HG02943 (cell line): Measurements from ENCODE around the gene CHST7.
A peak's percentile ranks its signal among the peaks of the same experiment; 100 is the strongest.
"Not testable (repeated sequence)": the region's sequence is repeated elsewhere in the genome, so short reads cannot be mapped to it uniquely, and the experiment has no call there.

Experiments
- ATAC-seq: cut with Tn5 transposase; IDR thresholded peaks from one replicate; pipeline ENCODE4 v1.9.1; 2021; ENCODE audit warnings: mild to moderate bottlenecking, low read depth, moderate library complexity; ENCODE audit not compliant: unreplicated experiment

The CHST7 gene, protein sequence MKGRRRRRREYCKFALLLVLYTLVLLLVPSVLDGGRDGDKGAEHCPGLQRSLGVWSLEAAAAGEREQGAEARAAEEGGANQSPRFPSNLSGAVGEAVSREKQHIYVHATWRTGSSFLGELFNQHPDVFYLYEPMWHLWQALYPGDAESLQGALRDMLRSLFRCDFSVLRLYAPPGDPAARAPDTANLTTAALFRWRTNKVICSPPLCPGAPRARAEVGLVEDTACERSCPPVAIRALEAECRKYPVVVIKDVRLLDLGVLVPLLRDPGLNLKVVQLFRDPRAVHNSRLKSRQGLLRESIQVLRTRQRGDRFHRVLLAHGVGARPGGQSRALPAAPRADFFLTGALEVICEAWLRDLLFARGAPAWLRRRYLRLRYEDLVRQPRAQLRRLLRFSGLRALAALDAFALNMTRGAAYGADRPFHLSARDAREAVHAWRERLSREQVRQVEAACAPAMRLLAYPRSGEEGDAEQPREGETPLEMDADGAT

DNA sequence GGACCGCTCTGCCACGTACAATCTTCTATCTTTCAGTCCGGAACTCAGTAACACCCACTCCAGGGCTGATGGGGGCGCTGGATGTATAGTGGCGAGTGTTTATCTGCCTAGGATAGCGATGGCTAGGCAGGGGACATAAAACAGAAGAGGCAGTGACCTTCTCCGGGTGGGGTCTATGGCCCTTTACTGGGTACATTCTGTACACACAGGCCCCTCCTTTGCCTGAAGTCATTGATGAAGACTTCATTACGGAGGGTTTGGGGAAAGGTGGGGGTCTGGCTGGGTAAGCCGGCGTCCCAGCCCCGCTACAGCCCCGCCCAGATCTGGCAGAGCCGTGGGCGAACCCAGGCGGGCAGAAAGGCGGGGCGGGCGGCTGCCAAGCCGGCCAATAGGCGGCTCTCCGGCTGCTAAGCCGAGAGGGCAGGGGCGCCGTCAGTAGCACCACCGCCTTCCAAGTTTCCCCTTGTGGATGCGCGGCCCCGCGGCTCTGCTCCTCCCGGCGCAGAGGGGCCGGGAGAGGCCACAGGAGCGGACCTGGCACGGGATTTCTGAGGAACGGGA is at the start of gene CHST7:
Gene CHST7 (plus strand): TSS at position 435 of the 561 bp plus-strand sequence. CDS start 167 bp downstream, outside the sequence.
- ATAC-seq = peak; percentile 44

DNA sequence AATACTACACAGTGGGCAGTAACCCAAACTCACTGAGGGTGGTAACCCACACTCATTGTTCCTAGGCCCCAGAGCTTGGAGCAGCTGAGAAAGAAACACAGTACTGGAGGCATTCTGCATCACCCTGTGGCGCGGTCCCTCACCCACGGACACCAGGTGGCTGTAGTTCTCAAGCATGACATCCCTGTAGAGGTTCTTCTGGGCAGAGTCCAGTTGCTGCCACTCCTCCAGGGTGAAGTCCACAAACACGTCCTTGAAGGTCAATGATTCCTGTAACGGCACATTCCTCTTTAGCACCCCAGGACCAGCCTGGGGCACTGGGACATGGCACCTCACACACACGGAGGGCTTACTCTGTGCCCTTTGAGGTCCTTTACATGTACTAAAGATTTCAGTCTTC is 44.9 kb upstream of the CHST7 start:
- ATAC-seq = not testable (repeated sequence)

DNA sequence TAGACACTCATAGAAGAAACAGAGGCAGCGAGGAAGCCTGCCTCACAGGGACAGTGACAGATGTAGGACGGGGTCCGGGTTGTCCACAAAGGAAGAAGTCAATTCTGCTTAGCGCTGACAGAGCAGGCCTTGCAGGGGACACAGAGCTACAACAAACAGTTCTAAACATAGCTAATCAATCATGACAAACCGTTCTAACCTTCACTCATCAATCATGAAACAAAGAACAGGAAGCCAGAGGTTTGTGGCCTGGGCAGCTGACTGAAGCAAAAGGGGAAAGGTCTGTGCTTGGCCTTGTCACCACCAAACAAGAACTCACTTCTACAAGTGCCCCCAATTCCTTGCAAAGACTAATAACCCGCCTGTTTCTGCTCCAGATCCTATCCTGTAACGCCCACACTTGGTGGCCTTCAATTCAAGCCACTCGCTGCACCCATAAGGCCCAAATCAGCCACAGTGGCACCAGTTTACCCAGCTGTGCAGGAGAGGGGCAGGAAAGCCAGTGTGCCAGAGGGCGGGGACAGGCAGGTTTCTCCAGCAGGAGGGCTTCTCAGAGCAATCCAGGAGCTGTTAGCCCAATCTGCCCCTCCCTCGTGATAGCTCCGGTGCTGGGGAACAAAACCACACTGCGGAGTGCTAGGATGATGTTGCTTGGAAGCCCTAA is 43.7 kb upstream of the CHST7 start:
- ATAC-seq = not testable (repeated sequence)

DNA sequence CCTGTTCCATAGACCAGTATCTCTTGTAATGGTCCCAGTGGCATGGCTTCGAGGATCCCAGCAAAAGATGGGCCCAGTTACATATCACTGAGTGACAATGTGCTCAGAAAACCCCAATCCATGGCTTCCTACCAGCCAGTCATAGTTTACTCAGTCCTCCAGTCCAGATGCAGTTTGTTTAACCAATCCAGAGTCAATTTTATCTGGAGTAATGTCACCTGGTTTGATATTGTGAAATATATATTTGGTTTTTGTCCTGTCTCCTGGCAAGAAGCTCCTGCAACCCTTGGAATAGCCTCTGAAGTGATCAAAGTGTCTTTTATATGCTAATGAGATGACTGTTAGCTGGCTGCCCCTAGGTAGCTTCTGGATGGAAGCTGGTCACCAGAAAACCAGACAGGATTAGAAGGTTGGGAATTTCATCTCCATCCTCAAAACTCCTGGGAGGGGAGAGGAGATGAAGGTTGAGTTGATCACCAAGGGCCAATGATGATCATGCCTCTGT is 43.1 kb upstream of the CHST7 start:
- not testable (repeated sequence) for ATAC-seq

DNA sequence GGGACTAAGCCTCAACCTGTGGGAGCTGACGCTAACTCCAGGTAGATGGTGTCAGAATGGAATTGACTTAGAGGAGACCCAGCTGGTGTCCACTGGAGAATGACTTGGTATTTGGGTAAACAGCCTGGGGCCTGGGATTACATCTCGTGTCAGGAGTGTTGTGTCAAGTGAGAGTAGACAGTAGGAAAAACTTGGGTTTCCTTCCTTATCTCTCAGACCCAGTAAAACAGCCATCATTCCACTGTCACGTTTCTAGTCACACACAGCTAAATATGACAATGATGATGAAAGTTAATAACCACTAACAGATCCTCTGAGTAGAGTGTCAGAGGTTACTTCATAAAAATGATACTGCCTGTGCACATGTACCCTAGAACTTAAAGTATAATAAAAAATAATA is 42.1 kb upstream of the CHST7 start:
- ATAC-seq = no peak

DNA sequence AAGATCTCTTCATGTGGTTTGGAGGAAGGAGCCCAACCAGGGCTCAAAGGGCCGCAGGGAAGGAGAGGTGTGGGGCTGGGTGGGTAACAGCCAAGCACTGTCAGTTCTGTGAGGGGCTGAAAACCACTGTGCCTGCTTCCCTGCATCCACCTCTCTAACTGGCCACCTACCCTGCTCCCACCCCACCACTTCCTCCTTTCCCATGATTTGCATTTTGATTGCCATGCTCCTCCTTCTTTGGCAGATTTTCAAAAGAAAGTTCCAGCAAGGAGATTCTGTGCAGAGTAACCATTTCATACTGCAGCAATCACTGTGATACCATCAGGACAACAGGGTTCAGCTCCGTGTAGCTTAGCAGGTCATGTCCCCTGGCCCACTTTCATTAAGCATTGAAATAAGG is 30.1 kb upstream of the CHST7 start:
- ATAC-seq = no peak

DNA sequence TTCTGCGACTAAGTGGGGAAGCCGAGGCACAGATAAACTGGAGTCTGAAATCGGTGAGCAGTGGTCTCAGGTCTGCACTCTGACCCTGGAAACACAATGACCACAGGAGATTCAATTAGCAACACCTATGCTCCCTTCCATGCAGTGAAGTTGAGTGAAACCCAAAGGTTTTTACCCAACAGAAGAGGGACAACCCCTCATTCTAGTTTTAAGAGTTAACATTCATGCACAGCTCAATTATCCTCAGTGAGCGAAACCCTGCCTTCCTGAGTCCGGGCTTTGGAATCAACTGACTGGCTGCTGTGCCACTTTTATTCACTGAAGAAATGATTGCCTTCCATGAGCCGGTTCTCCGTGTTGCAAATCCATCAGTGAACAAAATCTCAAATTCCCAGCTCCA is 29.0 kb upstream of the CHST7 start:
- not testable (repeated sequence) for ATAC-seq

DNA sequence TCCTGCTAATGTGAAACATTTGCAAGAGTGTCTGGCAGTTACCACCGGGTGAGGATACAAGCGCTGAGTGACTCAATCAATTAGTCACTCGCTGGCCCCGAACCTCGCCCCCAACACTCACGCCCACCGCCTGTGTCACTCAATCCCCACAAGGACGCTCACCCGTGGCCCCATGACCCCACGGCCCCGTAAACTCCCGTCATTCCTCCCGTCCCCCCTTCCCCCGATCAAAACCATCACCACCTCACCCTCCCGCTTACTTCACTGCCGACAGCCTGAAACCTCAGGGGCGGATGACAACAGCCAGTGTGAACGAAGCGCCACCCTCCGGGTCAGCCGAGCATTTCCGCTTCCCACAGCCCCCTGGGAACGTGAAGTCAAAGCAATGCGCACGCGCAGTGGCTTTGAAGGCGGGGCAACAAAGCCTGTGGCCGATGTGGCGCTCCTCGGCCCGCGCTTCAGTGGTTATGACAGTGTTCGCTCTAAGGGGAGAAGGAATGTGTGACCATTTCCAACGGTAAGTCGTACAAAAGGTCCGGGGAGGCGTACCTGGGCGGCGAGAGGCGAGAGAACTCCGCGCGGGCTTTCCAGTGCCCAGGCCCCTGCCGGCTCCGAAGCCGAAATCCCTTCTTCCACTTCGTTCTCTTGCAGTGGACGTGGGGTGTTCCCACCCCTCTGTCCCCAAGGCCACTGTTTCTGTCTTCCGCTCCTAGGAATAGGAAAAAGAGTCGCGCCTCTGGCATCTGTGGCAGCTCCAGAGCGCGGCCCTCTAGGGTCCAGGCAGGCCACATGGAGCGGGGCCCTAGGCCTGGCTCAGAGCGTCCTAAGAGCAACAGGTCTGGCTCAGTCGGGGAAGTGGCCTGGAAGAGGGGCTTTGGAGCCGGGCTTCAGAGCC is 28.2 kb upstream of the CHST7 start, which contains the start of gene ZNF674:
Gene ZNF674 (minus strand): TSS at position 311 of the 895 bp plus-strand sequence. CDS start 3,334 bp downstream, outside the sequence.
- ATAC-seq = peak; percentile 81

DNA sequence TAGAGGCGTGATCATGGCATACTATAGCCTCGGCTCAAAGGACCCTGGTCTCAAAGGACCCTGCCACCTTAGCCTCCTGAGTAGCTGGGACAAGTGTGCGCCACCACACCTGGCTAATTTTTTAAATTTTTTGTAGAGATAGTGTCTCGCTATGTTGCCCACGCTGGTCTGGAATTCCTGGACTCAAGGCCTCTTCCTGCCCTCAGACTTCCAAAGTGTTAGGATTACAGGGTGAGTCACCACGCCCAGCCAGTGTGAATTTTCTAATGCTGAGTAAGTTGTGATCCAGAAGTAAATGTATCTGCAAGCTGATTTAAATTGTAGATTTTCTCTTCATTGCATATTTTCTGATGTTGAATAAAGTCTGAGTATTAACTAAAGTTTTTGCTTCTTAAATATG is 25.7 kb upstream of the CHST7 start:
- no peak for ATAC-seq

DNA sequence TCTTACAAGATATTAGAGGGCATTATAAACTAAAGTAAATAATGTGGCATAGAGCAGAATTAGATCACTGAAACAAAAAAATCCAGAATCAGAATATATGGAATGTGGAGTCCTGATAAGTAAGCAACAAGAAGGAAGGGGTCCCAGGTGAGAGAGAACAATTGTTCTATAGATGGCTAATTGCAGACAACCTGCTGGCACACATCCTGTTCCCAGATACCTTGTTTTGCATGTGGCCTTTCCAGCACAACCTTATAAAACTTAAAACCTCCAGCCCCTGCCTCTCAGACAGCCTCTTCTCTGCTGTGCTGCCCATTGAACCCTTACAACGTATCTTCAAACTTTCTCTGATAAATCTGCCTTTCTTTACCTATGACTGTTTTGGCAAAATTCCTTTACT is 23.7 kb upstream of the CHST7 start:
- ATAC-seq = no peak

DNA sequence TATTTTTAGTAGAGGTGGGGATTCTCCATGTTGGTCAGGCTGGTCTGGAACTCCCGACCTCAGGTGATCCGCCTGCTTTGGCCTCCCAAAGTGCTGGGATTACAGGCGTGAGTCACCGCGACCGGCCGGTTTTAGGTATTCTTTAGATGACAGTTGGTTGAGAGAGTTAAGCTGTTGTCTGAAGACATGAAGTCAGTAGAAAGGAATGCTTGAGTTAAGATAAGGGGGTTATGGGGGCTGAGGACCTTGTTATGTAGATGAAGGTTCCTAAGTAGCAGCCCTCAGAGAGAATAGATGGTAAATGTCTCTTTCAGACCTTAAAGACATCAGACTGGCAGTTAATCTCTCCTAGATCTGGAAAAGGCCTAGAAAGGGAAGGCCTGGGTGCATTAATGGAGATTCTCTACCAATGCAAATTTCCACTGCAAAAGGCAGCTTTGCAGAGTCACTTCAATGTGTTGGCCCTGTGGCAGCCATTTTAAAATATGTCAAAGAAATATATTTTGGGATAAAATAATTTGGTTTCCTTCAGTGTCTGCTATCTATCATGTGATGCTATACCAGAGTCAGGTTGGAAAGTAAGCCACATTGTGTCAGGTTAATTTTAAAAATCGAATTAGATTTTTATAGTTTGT is 22.0 kb upstream of the CHST7 start:
- ATAC-seq = no peak

DNA sequence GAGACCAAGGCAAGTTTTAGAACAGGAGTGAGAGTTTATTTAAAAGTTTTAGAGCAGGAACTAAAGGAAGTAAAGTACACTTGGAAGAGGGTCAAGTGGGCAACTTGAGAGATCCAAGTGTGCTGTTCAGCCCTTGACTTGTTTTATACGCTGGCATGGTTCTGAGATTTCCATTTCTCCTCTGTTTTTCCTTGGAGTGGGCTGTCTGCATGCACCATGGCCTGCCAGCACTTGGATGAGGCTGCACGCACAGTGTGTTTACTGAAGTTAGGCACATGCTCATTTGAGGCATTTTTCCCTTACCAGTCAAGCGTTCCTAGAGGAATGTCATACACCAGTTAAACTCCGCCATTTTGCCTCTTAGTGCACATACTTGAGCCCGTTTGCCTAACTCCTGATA is 19.6 kb upstream of the CHST7 start:
- no peak for ATAC-seq

DNA sequence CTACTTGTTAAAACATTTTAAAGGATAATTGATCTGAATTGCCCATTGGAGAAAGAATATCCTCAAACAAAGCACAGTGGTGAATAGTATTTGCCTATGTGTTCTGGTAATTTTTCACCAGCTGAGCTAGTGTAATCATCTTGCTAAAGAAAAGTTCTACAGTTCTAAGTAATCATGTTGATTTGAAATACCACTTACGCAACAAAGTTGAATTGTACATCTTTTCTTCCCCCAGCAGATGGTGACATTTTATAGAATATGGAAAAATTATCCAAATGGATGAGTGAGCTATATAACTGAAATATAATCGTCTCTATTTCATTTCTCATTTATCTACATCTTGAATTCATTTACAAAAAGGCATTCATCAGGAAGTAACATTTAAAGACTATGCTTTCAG is 18.6 kb upstream of the CHST7 start:
- no peak for ATAC-seq

DNA sequence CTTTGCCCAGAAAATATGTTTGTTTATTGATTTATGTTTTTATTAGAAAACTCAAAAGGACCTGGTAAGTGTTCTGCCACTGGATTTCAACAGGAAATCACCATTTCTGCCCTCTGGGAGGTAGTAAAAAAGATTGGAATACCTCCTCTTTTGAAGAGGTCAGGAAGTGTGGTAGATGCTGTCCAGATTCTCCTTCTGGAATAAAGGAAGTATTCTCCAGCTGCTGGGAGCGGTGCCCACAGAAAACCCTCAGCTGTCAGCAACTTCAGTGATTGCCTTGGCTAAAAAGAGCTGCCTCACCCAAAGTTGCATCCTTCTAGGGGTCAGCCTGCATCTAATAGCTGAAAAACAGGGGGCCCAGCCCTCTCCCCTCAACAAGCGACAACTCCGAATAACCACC is 14.5 kb upstream of the CHST7 start:
- no peak for ATAC-seq

DNA sequence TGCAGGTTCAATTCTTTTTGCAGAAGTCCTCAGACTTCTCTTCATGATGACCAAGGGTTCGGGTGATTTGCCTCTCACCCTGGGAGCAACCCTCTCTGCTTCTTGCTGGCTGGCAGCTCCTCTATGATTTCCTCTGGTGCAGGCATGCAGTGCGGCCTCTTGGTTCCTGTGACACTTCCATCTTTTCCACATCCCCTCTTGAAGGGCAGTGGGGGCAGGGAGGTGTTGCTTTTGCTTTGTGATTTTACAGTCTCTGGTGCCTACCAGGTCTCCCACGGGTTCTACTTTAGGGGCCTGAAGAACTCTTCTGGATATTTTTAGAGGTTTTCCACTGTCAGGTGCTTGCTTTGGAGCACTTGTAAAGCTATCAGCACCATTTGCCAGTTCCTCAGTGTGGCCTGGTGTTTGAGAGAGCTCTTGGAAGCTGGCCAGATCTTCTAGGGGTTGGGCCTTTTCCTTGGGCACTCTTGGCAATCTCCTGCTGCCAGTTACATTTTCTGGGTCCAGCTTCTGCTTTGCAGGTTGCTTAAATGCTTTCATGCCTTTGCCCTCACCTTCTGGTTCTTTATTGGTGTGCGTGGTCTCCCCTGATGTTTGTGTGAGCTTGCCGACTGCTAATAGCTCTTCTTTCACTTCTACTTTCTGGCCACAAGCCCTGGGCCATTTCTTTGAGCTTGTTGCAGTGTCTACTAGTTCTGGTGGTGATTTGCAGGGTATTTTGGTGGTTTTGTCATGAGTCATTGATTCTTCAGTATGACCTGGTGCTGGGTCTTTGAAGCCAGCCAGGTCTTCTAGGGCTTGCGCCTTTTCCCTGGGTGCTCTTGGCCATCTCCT is 11.5 kb upstream of the CHST7 start:
- ATAC-seq = peak; percentile 95

DNA sequence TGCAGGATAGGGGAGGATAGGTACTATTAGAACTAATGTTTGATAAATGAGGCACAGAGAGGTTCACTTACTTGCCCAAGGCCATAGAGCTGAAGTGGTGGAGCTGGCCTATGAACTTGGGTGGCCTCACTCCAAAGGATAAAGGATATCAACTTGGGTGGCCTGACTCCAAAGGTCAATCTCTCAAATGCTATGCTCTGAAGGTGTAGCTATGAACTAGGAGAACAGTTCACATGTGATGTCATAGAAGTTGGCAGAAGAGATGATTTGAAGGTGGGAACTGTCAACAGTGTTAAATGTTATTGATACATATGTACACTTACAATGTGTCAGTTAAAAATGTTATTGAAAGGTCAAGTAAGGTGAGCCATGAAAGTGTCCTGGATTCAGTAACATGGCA is 6.2 kb upstream of the CHST7 start:
- no peak for ATAC-seq

DNA sequence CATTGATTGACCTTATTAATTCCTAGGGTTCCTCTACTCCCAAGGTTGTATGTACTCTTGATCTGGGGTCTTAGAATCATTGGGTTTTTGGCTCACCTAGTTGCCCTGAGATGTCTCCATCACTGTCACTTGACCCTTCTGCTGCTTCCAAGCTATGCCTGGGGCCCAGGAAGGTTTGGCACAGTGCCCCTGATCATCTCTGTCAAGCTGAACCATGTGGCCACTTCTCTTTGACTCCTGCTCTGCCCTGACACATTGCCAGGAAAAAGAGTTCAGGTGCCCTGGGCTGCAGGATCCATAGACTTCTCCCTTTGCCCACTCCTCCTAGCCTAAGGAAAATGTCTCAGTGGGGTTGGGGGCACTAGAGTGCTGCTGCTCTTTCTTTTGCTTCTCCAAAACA is 3.9 kb upstream of the CHST7 start:
- no peak for ATAC-seq

DNA sequence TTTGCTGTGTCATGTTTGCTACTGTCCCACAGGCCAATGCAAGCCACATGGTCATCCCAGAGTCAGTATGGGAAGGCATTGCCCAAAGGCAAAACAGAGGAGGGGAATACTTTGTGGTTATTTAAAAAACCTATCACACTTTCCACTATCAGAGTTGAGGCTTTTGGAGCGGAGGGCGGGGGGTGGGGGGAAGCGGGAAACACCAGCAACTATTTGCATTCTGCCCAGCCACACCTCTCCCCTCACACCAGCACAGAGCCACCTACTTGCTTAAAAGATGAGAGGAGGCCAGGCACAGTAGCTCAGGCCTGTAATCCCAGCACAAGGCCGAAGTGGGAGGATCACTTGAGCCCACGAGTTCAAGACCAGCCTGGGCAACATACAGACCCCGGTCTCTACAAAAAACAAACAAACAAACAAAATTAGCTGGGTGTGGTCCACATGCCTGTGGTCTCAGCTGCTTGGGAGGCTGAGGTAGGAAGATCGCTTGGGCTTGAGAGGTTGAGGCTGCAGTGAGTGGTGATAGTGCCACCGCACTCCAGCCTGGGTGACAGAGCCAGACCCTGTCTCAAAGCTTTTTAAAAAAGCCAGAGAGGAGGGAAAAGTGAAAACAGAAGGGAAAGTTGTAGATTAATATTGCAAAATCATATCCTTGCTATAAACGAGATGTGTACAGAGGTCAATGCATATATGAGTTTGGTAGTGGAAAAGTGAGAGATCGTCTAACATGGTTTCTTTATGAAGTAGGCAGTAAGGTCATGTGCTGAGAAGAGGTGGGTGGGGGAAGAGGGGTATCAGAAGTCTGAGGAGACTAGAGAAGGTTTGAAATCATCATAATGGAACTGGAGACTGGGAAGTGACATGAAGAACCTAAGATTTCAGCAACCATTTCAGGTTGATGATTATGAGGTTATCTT is 1.9 kb upstream of the CHST7 start:
- no peak for ATAC-seq
